Measurements from ENCODE around the gene CTNNBIP1.

DNA sequence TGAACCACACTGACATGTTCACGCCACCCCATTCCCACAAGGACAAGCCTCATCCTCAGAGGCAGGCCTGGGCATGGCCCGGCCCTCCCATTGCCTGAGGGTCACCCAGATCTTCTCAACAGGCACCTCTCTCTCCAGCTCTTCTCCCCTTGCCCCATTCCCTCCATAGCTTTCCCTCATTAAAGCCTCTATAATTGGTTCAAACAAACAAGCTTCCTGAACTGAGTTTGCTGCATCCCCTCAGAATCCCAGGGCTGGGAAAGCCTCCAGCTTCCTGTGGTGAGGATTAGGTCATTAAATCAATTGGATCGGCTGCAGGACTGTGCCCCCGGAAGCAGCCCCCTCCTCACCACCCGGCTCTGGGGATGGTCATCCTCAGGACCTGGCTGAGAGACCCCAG is 18.9 kb downstream of the CTNNBIP1 start:
- TF ChIP-seq, protein P1, sequence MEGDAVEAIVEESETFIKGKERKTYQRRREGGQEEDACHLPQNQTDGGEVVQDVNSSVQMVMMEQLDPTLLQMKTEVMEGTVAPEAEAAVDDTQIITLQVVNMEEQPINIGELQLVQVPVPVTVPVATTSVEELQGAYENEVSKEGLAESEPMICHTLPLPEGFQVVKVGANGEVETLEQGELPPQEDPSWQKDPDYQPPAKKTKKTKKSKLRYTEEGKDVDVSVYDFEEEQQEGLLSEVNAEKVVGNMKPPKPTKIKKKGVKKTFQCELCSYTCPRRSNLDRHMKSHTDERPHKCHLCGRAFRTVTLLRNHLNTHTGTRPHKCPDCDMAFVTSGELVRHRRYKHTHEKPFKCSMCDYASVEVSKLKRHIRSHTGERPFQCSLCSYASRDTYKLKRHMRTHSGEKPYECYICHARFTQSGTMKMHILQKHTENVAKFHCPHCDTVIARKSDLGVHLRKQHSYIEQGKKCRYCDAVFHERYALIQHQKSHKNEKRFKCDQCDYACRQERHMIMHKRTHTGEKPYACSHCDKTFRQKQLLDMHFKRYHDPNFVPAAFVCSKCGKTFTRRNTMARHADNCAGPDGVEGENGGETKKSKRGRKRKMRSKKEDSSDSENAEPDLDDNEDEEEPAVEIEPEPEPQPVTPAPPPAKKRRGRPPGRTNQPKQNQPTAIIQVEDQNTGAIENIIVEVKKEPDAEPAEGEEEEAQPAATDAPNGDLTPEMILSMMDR (IDR thresholded peaks at IDR 0.05) = no peak
- no peak for TF ChIP-seq EP300 (IDR thresholded peaks at IDR 0.05)

All from esophagus muscularis mucosa (tissue), 3 donors.